SK-N-MC (cell line): ENCODE results near the gene SLC9A9.

Experiments
- EZH2 ChIP-seq: fragments of 200-600 bp; sonication (generic); IDR thresholded peaks from one replicate; pipeline ENCODE4 v1.6.1; 2017; ENCODE audit warnings: antibody characterized with exemption
- FOXP2 ChIP-seq: optimal IDR thresholded peaks from 2 replicates; pipeline ENCODE3; 2011; ENCODE audit warnings: mild to moderate bottlenecking, moderate library complexity; ENCODE audit not compliant: insufficient read depth; ENCODE audit errors: extremely low read length, control extremely low read depth
- POLR2AphosphoS5 ChIP-seq: IDR thresholded peaks from 2 replicates; pipeline ENCODE4 v1.6.1; 2012; ENCODE audit warnings: mild to moderate bottlenecking, low read depth, low read length, borderline replicate concordance

- TF ChIP-seq POLR2AphosphoS5 (no peak), EZH2 (no peak), FOXP2 (no peak)
Observed at GRCh38 chr3:143433787-143434378, 414.4 kb downstream of the SLC9A9 start.
